HK-2 (cell line): ENCODE results near the gene LDAF1.
"Not testable (repeated sequence)": the region's sequence is repeated elsewhere in the genome, so short reads cannot be mapped to it uniquely, and the experiment has no call there.

ENCODE experiments used
- DNase-seq: peaks from one replicate; pipeline ENCODE4 v3.0.0-alpha.2; 2018; ENCODE audit not compliant: unreplicated experiment

LDAF1 gene

DNA sequence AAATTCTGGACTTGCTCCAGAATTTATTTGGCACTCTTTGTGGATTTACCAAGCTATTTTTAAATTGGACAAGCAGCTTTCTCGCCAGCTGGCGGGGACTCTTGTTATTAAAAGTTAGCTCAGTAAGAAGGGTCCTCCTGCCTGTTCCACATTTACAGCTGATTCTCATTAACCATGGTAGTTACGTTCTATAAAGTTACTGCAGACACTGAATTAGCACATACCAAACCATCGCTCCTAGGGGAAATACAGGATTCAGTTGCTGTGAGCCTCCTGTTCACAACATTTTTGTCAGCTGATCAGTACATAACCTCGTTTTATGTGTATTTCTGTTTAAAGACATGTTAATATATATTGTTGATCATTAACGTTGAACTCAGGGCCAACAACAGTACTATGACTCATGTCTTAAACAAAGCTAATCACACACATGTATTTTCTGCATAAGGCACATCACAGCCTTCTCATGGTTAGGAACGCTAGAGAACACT is 4.2 kb downstream of the LDAF1 start:
- DNase-seq = no peak

DNA sequence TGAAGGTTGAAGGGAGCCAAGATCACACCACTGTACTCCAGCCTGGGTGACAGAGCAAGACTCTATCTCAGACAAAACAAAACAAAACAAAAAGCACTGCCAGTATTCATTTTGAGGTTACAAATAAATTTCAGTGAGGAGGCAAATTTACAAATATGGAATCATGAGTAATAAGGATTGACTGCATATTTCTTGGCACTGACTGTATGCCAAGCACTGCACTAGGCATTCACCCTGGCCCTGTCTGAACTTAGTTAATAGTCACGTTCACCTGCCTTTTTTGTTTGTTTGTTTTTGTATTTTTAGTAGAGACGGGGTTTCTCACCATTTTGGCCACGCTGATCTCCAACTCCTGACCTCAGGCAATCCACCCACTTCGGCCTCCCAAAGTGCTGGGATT is 5.1 kb downstream of the LDAF1 start:
- no peak for DNase-seq

DNA sequence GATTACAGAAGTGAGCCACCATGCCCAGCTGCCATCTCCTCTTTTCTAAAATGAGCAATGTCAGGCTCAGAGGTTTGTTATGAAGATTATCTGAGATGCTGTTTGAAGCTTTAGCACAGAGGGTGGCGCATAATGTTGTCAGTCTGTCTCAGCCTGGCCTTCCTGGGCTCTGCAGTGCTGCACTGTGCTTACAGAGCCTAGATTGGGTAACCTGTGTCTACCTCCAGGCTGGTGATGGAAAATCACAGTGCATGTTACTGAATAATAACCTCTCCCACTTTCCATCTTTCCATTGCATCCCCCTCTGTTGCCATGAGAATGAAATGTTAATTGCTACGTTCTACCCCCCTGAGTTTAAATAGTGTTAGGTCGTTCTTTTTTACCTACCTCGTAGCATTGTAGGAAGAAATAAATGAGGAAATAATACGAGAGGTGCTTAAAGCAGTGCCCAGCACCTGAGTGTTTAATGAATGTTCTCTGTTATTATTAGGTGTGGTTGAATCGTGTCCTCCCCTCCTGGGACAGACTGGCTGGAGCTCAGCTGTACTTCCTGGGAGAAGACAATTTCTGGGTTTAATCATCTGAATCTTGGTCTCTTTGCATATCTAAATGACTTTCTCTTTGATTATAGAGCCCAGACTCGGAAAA is 6.2 kb downstream of the LDAF1 start:
- no peak for DNase-seq

DNA sequence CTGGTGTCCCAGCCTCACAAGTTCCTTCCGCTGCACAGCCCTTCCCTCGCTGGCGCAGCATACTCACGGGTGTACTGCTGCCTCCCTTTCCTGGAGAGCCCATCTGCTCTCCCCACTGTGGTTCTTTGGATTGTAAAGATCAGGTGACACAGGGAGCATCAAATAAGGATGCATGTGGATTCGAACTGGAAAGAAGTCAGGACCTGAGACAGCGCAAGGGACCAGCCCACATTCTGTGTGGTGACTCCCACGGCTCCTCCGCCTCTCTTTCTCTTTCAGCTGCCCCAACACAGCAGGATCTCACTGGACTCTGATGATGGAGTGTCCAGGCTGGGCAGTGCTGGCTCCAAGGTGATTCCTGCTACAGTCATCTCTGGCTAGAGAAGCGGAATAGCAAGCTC is 8.1 kb downstream of the LDAF1 start:
- DNase-seq = peak; percentile 32

DNA sequence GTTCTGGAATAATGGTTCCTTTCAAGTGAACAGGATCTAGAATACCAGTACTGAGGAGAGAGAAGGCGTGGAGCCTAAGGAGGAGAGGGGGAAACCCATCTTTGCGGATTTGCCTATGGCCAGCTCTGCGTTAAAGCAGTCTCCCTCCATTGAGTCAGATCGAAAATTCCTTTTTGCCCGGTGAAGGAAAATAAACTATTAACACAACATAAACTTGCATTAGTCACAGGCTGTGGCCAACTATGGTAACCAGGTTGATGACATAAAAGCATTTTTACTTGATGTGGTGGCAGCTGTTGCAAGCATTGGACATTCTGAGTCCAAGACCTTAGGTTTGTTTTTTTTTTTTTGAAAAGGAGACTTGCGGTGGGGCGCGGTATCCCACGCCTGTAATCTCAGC is 8.9 kb downstream of the LDAF1 start:
- peak; percentile 43 for DNase-seq

DNA sequence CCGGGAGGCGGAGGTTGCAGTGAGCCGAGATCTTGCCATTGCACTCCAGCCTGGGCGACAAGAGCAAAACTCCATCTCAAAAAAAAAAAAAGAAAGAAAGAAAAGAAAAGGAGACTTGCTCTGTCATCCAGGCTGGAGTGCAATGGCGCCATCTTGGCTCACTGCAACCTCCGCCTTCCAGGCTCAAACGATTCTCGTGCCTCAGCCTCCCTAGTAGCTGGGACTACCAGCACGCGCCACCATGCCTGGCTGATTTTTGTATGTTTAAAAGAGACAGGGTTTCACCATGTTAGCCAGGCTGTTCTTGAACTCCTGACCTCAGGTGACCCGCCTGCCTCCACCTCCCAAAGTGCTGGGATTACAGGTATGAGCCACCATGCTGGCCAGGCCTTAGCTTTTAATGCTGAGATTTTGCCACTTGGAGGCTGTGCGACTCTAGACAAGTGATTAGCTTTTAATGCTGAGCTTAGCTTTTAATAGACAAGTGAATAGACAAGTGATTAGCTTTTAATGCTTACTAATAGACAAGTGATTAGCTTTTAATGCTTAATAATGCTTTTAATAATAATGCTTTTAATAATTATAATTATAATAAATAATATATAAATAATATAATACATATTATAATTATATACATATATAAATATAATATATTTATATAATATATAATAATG is 9.6 kb downstream of the LDAF1 start:
- DNase-seq = no peak

DNA sequence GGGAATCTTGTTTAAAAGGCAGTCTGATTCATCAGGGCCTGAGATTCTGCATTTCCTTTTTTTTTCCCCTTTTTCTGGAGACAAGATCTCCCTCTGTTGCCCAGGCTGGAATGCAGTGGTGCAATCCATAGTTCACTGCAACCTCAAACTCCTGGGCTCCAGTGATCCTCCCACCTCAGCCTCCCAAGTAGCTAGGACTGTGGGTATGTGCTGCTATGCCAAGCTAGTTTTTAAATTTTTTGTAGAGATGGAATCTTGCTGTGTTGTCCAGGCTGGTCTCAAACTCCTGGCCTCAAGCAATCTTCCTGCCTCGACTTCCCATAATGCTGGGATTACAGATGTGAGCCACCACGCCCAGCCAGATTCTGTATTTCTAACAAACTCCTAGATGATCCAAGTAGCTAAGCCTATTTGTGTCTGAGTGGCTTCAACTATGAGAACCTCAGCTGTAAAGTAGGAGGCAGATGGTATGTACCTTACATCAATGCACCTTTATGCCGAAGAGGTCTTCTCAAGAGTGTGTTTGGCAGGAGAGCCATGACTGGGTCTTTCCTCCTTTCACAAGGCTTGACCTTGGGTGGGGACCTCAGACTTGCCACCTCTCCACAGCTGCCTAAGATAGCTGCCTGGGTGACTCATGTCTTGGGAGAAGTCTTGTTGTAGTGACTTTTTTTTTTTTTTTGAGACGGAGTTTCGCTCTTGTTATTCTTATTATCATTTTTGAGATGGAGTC is 10.9 kb downstream of the LDAF1 start:
- no peak for DNase-seq

DNA sequence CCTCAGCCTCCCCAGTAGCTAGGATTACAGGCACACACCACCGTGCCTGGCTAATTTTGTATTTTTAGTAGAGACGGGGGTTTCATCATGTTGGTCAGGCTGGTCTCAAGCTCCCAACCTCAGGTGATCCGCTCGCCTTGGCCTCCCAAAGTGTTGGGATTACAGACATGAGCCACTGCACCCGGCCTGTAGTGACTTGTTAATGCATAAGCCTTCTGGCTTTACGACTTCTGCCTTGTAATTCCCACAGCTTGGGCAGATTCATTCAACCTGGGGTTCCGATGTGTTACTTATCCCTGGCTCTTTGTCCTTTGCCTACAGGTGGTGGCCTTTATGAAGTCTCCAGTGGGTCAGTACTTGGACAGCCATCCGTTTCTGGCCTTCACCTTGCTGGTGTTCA is 11.6 kb downstream of the LDAF1 start:
- DNase-seq = not testable (repeated sequence)

DNA sequence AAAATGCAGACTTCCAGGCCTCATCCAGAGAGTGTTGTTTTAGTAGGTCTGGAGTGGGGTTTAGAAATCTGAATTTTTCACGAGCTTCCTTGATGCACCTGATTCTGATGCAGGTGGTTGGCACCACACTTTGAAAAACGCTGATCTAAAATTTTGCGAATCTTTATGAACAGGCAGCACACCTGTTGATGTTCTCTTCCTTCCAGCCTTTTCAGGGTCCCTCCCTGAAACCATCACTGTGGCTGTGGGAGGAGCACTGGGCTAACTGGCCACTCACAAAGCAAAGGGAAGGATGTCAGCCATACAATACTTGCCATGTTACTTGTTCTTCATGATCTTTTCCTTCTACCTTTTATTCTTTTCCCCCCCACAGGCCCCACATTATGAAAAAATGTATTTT is 14.2 kb downstream of the LDAF1 start:
- DNase-seq = no peak

DNA sequence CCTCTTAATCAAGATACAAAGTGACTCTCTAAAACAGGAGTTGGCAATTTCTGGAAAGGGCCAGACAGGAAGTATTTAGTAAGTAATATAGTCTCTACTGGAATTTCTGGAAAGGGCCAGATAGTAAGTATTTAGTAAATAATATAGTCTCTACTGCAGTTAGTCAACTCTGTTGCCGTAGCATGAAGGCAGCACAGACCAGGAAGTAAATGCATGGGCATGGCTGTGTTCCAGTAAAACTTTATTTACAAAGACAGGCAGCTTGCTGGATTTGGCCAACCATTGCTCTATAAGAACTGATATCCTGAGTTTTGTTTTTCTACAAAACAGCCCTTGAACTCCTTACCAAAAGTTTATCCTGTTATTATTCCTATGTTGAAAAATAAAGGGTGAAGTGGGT is 16.9 kb downstream of the LDAF1 start:
- DNase-seq = no peak

DNA sequence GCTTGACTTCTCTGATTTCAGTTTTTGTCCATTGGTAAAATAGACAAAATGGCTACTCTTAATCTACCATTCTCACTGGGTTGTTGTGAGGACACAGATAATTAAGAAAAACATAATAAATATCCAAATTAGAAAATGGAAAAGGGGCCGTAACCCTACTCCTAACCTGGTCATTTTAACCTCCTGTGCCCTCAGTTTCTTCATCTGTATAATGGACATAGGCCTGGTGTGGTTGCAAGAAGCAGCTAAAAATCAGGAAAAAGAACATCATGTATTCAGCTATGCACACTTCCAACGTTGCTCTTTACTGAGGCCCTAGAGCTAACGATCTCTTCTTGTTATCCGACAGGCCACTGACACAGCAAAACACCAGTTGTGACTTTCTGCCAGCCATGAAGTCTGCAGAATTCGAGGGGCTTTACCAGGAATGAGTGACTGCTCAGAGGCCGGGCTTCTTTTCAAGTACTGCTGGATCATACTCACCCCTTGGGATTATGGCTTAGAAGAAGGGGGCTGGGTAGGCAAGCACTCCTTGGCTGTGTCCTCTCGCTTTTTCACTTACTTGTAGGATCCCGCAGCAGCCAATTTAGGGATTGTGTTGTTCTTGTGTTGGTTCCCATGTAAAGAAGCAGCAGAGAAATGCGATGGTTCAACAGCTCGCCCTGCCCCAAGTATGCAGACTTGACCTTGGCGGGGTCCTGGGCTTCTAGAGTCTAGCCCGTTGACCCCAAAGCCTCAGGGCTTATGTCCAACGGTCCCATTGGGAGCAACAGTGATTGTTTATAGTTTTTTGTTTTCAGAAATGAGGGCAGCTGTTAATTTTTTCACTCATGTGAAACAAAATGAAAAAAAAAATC is 20.9 kb downstream of the LDAF1 start:
- no peak for DNase-seq

DNA sequence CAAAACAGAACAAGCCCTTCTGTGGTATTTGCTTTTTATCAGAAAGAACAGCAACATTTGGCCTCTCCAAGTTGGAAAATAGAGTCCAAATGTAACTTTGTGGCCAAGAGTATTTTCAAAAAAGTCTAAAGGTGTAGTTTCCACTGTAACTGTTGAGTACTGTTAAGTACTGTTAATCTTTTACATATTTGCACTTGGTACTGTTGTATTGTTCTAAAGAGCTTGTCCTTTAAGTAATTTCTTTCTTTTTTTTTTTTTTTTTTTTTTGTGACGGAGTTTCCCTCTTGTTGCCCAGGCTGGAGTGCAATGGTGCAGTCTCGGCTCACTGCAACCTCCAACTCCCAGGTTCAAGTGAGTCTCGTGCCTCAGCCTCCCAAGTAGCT is 21.5 kb downstream of the LDAF1 start:
- no peak for DNase-seq

DNA sequence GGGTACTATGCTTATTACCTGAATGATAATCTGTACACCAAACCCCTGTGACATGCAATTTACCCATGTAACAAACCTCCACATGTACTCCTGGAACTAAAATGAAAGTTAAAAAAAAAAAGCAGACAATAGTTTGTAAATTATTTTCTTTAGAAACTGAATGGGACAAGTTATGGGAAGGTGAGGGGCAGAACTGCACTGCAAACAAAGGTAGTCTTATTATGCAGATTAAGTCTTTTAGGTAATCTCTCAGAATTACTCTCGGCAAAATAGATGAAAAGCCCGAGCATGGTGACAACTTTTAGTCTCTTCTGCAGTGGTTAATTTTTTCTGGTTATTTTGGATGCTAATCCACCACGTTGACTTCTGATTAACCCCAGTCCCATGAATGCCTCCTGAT is 25.5 kb downstream of the LDAF1 start:
- DNase-seq = no peak

DNA sequence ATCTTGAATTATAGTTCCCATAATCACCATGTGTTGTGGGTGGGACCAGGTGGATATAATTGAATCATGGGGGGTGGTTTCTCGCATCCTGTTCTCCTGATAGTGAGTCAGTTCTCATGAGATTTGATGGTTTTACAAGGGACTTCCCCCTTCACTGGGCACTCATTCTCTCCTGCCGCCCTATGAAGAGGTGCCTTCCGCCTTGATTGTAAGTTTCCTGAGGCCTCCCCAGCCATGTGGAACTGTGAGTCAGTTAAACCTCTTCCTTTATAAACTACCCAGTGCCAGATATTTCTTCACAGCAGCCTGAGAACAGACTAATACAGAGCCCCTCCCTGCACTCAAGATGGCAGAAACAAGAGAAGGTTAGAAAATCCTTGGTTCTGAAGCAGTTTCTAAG is 26.4 kb downstream of the LDAF1 start:
- peak; percentile 37 for DNase-seq

DNA sequence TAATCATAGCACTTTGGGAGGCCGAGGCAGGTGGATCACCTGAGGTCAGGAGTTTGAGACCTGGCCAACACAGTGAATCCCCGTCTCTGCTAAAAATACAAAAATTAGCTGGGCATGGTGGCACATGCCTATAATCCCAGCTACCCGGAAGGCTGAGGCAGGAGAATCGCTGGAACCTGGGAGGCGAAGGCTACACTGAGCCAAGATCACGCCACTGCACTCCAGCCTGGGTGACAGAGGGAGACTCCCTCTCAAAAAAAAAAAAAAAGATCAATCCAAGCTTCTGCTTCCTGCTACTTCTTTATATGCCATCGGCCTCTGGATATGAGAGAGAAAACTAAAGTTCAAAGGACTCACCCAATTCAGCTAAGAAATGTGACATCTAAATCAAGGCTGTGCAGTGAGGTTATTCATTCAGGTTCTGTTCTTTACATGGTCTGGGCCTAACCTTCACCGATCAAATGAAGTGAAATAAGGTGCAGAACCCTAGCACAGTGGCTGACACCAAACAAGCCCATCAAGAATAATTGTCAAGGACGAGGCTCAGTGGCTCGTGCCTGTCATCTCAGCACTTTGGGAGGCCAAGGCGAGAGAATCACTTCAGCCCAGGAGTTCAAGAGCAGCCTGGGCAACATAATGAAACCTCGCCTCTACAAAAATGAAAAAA is 27.3 kb downstream of the LDAF1 start:
- DNase-seq = no peak

DNA sequence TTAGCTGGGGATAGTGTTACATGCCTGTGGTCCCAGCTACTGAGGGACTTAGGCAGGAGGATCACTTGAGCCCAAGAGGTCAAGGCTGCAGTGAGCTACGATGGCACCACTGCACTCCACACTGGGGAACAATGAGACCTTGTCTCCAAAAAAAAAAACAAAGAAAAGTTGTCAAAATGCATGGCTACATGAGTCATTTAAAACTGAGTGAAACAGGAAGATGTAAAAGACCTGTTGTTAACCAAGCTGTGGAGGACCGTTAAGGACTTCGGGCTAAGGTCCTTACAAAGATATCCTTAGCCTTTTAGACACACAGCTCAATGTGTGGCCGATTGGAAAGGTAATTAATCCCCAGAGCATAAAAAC is 27.8 kb downstream of the LDAF1 start:
- DNase-seq = no peak

DNA sequence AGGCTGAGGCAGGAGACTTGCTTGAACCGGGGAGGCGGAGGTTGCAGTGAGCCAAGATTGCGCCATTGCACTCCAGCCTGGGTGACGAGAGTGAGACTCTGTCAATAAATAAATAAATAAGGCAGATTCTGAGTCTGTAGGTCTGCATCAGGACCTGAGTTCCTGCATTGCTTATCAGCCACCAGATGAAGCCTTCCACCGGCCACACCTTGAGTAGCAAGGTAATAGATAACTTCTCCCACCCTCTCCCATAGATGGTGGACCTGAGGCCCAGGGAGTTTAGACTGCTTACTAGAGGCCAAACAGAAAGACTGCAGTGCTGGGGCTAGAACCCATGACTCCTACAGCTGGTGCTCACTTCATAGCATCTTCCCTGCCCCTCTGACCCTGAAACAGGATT is 30.8 kb downstream of the LDAF1 start:
- no peak for DNase-seq

DNA sequence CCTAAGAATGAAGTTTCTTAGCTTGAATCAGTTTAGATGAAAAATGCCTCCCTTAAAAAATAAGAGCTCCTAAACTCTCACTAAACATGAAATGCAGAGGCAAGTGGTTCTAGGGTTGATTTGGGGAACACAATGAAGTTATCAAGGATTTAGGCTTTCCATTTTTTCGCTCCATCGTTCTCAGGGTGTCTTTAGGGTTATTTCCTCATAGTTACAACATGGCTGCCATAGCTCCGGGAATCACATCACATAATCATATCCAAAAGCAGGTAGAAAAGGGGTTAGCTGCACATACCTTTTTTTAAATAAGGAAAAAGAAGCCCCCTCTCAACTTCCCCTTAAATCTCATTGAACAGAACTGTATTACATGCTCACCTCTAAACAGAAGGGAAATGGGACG is 31.5 kb downstream of the LDAF1 start:
- DNase-seq = no peak

DNA sequence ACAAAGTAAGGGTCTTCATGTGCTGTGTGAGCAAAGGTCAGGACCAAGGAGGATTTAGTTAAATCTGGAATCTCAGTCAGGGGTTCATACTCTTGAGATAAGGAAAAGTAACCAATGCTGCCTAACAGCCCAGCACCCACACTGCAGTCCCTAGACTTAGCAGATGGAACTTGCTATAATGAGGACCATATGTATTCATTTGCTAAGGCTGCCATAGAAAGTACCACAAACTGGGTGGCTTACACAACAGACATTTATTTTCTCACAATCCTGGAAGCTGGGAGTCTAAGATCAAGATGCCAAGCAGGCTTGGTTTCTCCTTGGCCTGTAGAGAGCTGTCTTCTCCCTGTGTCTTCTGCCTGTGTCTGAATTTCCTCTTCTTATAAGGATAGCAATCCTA is 32.1 kb downstream of the LDAF1 start:
- no peak for DNase-seq

DNA sequence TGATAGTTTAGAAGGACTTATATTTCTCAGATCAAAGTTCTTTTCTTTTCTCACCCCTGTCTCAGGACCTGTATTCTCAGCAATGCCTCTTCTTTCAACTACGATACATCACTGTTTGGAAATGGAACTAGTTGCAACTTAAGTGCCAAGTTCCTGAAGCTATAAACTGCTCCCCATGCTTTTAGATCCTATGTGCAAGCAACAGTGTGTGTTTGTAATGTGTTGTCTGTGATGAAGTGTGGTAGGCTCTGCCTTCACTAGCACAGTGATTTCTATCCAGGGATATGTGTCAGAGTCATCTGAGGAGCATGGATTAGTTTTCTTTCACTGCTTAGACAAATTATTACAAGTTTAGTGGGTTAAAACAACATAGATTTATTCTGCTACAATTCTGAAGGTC is 34.5 kb downstream of the LDAF1 start:
- no peak for DNase-seq

DNA sequence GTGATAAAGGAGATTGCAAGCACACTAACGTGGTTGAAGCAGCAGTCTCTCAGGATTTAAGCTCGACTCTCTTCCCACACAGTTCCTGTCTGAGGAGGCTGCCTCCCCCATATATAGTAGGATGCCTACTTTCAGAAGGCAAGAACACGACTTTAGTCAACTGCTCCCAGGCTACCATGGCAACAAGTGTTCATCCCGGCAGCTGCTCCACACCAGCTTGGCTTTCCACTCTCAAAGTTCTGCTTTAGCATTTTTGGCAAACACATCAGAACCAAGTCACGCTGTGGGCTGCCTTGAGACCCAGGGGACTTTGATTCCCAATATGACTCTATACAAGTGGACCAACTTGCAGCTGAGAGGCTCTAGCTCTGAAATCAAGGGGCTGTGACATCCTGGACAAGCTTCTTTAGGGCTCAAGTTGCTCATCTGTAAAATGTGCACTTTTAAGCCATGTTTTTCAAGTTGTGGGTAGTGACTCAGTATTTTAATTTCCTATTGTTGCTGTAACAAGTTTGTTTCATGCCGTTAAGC is 36.4 kb downstream of the LDAF1 start:
- DNase-seq = no peak
